Measurements from ENCODE around the gene MTNR1A.
A peak's percentile ranks its signal among the peaks of the same experiment; 100 is the strongest.

MTNR1A gene

DNA sequence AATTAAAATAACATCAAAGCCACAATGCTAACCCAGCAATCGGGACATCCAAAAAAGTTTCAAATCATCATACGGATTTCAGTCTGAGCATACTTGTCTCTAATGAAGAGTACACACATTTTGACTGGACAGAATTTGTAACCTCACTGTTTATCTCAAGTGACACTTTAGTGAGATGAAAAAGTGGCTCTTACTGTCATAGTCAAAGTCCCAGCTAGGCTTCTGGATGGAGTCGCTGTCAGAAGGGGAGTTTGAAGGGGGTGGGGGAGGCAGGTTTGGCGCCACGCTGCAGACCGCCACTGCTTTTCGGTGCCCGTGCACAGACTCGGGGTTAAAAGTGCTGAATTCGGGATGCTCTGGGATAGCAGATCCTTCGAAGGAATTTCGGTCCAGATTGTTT lies 41.0 kb upstream of the MTNR1A start (continued):
- no peak for TF ChIP-seq GFI1B (tag by site-specific recombination; IDR thresholded peaks at IDR 0.05)
- no peak for TF ChIP-seq SALL2 (tag by site-specific recombination; IDR thresholded peaks at IDR 0.05; ENCODE audit: borderline replicate concordance)
- no peak for TF ChIP-seq ZNF184 (tag by site-specific recombination; IDR thresholded peaks at IDR 0.05)

DNA sequence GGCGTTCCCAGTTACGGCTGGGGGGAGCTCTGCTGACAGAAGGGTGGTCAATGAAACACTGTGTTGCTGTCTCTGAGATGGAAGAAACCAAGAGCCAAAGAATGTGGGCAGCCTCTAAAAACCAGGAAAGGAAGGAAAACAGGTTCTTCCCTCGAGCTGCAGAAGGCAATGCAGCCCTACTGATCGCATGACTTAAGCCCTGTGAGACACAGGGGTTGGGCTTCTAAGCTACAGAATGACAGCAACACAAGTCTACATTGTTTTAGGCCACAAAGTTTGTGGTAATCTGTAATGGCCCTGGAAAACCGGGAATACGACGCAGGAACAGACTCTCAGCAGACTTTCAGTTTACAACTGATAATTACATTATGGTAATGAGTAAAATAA lies 38.2 kb upstream of the MTNR1A start:
- no peaks in the 10 kb centered on the region for H3K9me3 ChIP-seq (ENCODE audit: control insufficient read depth, insufficient read depth, low read depth, low read length)
- H3K27ac ChIP-seq (ENCODE audit: extremely low read depth, low read depth, low read length): no peak overlapping the region
- no peak overlapping the region for H3K4me3 ChIP-seq (ENCODE audit: low read depth, low read length)
- H3K36me3 ChIP-seq (ENCODE audit: control insufficient read depth in 2 of 2, insufficient read depth in 1 of 2, low read length in 2 of 2): peaks cover 15 to 76% of the 10 kb centered on the region in 2 experiments
- TF ChIP-seq, protein P1, sequence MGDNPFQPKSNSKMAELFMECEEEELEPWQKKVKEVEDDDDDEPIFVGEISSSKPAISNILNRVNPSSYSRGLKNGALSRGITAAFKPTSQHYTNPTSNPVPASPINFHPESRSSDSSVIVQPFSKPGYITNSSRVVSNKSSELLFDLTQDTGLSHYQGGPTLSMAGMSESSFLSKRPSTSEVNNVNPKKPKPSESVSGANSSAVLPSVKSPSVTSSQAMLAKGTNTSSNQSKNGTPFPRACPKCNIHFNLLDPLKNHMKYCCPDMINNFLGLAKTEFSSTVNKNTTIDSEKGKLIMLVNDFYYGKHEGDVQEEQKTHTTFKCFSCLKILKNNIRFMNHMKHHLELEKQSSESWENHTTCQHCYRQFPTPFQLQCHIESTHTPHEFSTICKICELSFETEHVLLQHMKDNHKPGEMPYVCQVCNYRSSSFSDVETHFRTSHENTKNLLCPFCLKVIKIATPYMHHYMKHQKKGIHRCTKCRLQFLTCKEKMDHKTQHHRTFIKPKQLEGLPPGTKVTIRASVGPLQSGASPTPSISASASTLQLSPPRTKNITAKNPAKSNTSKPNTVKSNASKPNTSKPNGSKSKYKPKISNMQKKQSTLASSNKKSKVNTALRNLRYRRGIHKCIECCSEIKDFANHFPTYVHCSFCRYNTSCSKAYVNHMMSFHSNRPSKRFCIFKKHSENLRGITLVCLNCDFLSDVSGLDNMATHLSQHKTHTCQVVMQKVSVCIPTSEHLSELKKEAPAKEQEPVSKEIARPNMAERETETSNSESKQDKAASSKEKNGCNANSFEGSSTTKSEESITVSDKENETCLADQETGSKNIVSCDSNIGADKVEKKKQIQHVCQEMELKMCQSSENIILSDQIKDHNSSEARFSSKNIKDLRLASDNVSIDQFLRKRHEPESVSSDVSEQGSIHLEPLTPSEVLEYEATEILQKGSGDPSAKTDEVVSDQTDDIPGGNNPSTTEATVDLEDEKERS (tag by site-specific recombination; IDR thresholded peaks at IDR 0.05): no peak
- TF ChIP-seq, protein P2, sequence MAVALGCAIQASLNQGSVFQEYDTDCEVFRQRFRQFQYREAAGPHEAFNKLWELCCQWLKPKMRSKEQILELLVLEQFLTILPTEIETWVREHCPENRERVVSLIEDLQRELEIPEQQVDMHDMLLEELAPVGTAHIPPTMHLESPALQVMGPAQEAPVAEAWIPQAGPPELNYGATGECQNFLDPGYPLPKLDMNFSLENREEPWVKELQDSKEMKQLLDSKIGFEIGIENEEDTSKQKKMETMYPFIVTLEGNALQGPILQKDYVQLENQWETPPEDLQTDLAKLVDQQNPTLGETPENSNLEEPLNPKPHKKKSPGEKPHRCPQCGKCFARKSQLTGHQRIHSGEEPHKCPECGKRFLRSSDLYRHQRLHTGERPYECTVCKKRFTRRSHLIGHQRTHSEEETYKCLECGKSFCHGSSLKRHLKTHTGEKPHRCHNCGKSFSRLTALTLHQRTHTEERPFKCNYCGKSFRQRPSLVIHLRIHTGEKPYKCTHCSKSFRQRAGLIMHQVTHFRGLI (tag by site-specific recombination; IDR thresholded peaks at IDR 0.05): 0 out of 2 replicates have a peak, but pooled peaks have one; percentile 24
- TF ChIP-seq ZNF843 (tag by site-specific recombination; IDR thresholded peaks at IDR 0.05) (no peak), ZNF391 (tag by site-specific recombination; IDR thresholded peaks at IDR 0.05; ENCODE audit: borderline replicate concordance, low read depth) (no peak), SETDB1 (IDR thresholded peaks at IDR 0.05; ENCODE audit: insufficient read length, low read length) (no peak)
- TF ChIP-seq, protein P3, sequence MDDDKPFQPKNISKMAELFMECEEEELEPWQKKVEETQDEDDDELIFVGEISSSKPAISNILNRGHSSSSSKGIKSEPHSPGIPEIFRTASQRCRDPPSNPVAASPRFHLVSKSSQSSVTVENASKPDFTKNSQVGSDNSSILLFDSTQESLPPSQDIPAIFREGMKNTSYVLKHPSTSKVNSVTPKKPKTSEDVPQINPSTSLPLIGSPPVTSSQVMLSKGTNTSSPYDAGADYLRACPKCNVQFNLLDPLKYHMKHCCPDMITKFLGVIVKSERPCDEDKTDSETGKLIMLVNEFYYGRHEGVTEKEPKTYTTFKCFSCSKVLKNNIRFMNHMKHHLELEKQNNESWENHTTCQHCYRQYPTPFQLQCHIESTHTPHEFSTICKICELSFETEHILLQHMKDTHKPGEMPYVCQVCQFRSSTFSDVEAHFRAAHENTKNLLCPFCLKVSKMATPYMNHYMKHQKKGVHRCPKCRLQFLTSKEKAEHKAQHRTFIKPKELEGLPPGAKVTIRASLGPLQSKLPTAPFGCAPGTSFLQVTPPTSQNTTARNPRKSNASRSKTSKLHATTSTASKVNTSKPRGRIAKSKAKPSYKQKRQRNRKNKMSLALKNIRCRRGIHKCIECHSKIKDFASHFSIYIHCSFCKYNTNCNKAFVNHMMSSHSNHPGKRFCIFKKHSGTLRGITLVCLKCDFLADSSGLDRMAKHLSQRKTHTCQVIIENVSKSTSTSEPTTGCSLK (tag by site-specific recombination; IDR thresholded peaks at IDR 0.05): no peak
- H3K4me1 ChIP-seq (ENCODE audit: control insufficient read depth, insufficient read depth, low read length): no peaks in the 10 kb centered on the region
- ChIA-PET CTCF (interaction anchor here (0.8 to 1.0 kb wide), 2 partner anchors 38 to 122 kb away, joined by 3 read pairs; partner anchors contain the start of gene MTNR1A), POLR2A (no interaction called here)

DNA sequence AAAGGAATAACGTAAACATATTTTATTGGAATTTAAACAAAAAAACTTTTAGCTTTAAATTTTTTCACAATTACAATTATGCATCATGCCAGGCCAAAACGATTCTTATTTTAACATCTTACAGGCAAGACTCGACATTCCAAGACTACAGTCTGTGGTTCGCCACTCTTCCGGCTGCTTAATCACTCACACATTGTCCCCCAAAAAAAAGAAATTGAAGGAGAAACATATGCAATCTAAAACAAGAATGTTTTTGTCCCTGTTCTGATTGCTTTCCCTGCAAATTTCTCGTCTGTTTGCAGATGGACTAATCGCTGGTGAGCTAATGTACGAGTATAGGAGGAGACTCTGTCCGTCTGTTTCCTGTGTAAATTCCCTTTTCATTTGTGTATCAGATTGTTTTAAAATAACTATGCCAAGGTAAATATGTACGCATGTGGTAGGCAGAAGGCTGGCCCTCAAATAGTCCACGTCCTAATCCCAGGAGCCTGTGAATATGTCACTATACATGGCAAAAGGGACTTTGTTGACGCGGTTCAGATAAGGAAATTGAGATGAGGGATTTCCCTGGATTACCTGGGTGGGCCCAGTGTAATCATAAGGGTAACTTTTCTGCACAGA lies 37.7 kb upstream of the MTNR1A start:
- no peak for TF ChIP-seq ZNF335 (tag by site-specific recombination; conservative IDR thresholded peaks at IDR 0.05)
- no peak overlapping the region for H3K4me3 ChIP-seq (ENCODE audit: low read depth, low read length)
- ChIA-PET CTCF (interaction anchor here (0.7 to 1.0 kb wide), 4 partner anchors 37 to 355 kb away, joined by 3 read pairs; partner anchors contain the start of gene MTNR1A), POLR2A (no interaction called here)
- H3K4me1 ChIP-seq (ENCODE audit: control insufficient read depth, insufficient read depth, low read length): no peaks in the 10 kb centered on the region
- no peak overlapping the region for H3K27ac ChIP-seq (ENCODE audit: extremely low read depth, low read depth, low read length)
- H3K36me3 ChIP-seq (ENCODE audit: control insufficient read depth in 2 of 2, insufficient read depth in 1 of 2, low read length in 2 of 2): peaks cover 12 to 76% of the 10 kb centered on the region in 2 experiments; a peak in 2 of 3 replicates
- no peaks in the 10 kb centered on the region for H3K9me3 ChIP-seq (ENCODE audit: control insufficient read depth, insufficient read depth, low read depth, low read length)

DNA sequence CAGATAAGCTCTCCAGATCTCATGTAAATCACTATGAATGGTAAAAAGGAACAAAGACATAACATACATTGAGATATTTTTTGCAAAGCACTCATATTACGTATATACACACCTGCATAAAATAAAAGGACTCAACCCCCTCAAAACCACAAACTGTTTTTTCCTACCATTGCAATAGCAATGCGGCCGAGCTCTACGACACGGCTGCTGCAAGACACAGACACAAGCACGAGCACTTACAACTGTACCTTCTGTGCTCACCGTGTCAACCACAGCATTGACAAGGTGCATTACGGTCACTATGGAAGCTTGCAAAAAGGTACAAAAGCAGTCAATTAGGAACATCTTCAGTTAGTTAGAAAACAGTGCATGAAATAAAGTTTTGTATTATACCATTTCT lies 37.1 kb upstream of the MTNR1A start:
- CTCF ChIA-PET: interaction anchor here (0.6 to 1.0 kb wide), 3 partner anchors 83 to 1344 kb away, joined by 3 to 5 read pairs (median 3); no protein-coding TSS in a partner anchor
- TF ChIP-seq MZF1 (tag by site-specific recombination; IDR thresholded peaks at IDR 0.05; ENCODE audit: borderline replicate concordance) (no peak), ZIC2 (tag by site-specific recombination; IDR thresholded peaks at IDR 0.05) (no peak), ZNF768 (tag by site-specific recombination; IDR thresholded peaks at IDR 0.05) (no peak), ZNF558 (tag by site-specific recombination; IDR thresholded peaks at IDR 0.05) (no peak)
- TF ChIP-seq, protein P4, sequence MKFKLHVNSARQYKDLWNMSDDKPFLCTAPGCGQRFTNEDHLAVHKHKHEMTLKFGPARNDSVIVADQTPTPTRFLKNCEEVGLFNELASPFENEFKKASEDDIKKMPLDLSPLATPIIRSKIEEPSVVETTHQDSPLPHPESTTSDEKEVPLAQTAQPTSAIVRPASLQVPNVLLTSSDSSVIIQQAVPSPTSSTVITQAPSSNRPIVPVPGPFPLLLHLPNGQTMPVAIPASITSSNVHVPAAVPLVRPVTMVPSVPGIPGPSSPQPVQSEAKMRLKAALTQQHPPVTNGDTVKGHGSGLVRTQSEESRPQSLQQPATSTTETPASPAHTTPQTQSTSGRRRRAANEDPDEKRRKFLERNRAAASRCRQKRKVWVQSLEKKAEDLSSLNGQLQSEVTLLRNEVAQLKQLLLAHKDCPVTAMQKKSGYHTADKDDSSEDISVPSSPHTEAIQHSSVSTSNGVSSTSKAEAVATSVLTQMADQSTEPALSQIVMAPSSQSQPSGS (tag by site-specific recombination; IDR thresholded peaks at IDR 0.05; ENCODE audit: low read depth): no peak
- TF ChIP-seq, protein P5, sequence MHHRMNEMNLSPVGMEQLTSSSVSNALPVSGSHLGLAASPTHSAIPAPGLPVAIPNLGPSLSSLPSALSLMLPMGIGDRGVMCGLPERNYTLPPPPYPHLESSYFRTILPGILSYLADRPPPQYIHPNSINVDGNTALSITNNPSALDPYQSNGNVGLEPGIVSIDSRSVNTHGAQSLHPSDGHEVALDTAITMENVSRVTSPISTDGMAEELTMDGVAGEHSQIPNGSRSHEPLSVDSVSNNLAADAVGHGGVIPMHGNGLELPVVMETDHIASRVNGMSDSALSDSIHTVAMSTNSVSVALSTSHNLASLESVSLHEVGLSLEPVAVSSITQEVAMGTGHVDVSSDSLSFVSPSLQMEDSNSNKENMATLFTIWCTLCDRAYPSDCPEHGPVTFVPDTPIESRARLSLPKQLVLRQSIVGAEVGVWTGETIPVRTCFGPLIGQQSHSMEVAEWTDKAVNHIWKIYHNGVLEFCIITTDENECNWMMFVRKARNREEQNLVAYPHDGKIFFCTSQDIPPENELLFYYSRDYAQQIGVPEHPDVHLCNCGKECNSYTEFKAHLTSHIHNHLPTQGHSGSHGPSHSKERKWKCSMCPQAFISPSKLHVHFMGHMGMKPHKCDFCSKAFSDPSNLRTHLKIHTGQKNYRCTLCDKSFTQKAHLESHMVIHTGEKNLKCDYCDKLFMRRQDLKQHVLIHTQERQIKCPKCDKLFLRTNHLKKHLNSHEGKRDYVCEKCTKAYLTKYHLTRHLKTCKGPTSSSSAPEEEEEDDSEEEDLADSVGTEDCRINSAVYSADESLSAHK (tag by site-specific recombination; IDR thresholded peaks at IDR 0.05): no peak
- H3K4me1 ChIP-seq (ENCODE audit: control insufficient read depth, insufficient read depth, low read length): no peaks in the 10 kb centered on the region
- H3K36me3 ChIP-seq (ENCODE audit: control insufficient read depth in 2 of 2, insufficient read depth in 1 of 2, low read length in 2 of 2): peaks cover 12 to 75% of the 10 kb centered on the region in 2 experiments; a peak in 2 of 3 replicates
- no peaks in the 10 kb centered on the region for H3K9me3 ChIP-seq (ENCODE audit: control insufficient read depth, insufficient read depth, low read depth, low read length)
- H3K27ac ChIP-seq (ENCODE audit: extremely low read depth, low read depth, low read length): no peak overlapping the region
- no peak overlapping the region for H3K4me3 ChIP-seq (ENCODE audit: low read depth, low read length)
- POLR2A ChIA-PET: no interaction called here
